ENCODE data around the gene ANKRD29.
"Not testable (repeated sequence)": the region's sequence is repeated elsewhere in the genome, so short reads cannot be mapped to it uniquely, and the experiment has no call there.

Gene ANKRD29

GRCh38 chr18:23557511-23557910, 105.2 kb downstream of the ANKRD29 start:
- DNase-seq (ENCODE audit: low read depth) = not testable (repeated sequence)

DNA sequence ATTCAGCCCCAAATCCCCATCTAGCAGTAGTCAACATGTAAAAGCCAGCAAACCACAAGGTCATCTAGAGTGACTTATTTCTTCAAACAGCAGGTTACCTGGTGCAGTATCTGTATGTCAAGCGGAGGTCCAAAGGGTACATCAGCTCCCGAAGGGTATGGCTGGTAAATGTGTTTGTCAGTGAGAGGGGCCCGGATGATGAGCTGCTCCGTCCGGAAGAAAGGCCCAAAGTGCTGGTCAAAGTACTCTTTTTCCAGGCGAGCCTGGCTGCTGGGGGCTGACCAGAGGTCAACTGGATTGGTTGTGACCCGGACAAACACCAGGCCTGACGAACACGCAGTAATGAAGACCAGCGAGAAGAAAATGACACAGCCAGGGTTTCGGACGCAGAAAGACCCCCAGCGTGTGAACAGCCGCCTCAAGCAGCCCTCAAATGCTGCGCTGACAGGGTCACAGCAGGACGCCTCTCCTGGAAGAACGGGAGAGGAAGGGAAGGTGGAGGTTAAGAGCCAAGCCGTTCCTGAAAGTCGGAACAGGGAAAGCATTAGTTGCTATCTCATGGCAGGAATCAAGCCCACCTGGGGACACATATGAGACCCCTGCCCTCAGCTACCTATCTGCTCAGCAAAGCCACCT, 106.4 kb downstream of the ANKRD29 start:
- no peak for DNase-seq (ENCODE audit: low read depth)

- DNase-seq (ENCODE audit: low read depth) = no peak
These were observed 108.8 kb downstream of the ANKRD29 start for GRCh38 chr18:23553887-23554286.

GRCh38 chr18:23552505-23552904, 110.2 kb downstream of the ANKRD29 start:
- no peak for DNase-seq (ENCODE audit: low read depth)

GRCh38 chr18:23551978-23552377, 110.7 kb downstream of the ANKRD29 start:
- DNase-seq (ENCODE audit: low read depth) = no peak

DNA sequence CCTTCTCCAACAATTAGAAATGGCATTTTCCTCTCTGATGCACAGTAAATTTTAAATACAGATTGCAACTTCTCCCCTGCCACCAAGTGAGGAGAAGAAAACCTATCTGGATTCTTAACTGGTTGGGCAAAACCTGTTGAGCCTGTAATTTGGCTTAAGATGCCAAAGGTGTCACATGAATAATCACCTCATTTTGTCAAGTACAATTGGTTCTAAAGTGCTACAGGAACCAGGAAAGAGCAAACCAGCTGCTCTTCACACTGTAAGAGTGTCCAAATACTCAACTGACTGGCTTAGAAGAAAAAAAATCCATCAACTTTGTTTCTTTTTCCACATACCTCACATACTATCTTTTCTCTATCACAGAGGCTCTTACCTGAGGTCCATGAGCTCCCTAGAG, 111.8 kb downstream of the ANKRD29 start:
- no peak for DNase-seq (ENCODE audit: low read depth)
